Kidney (tissue), 14 donors: ENCODE data around the gene PPP2R3B. TPM values are rescaled to one million over a fixed set of nuclear protein-coding genes. Genes with fewer than 3 reads are reported as not detected.
A peak's percentile ranks its signal among the peaks of the same experiment; 100 is the strongest.

ENCODE experiments used
- DNase-seq, 5 donors: peaks; one replicate each; pipeline ENCODE4 v3.0.0-alpha.2; 2013 to 2020
- FAIRE-seq: peaks from 2 replicates; lab custom pipeline; 2012; peaks lifted over from hg19 to GRCh38; lab: Jason Lieb, UNC
- H3K27ac ChIP-seq, 2 donors: one replicate each; pipeline ENCODE4 v1.7.0; 2013; ENCODE audit warnings: low read depth in 2 of 2, low read length in 2 of 2, inconsistent platforms in 1 of 2
- H3K27me3 ChIP-seq: one replicate; pipeline ENCODE4 v1.7.1; 2013; ENCODE audit warnings: low read length, inconsistent platforms; ENCODE audit not compliant: control insufficient read depth, insufficient read depth
- H3K36me3 ChIP-seq, 3 donors: one replicate each; pipeline versions ENCODE4 v1.7.0 to v1.7.1; 2013; ENCODE audit warnings: low read length in 3 of 3, control low read depth in 1 of 3, inconsistent platforms in 1 of 3; ENCODE audit not compliant: insufficient read depth in 3 of 3, control insufficient read depth in 2 of 3
- H3K4me1 ChIP-seq, 3 donors: one replicate each; pipeline versions ENCODE4 v1.7.0 to v1.7.1; 2013; ENCODE audit warnings: low read length in 3 of 3, inconsistent platforms in 1 of 3, low read depth in 1 of 3; ENCODE audit not compliant: control insufficient read depth in 2 of 3, insufficient read depth in 2 of 3
- H3K4me3 ChIP-seq, 3 donors: one replicate each; pipeline versions ENCODE4 v1.7.0 to v1.8.1; 2013; ENCODE audit warnings: low read length in 3 of 3, control low read depth in 1 of 3, inconsistent platforms in 1 of 3
- H3K9ac ChIP-seq, 3 donors: one replicate each; pipeline versions ENCODE4 v1.7.0 to v1.7.1; 2013; ENCODE audit warnings: low read length in 3 of 3, control low read depth in 1 of 3, inconsistent platforms in 1 of 3
- H3K9me3 ChIP-seq, 3 donors: one replicate each; pipeline versions ENCODE4 v1.7.0 to v1.7.1; 2013; ENCODE audit warnings: low read length in 3 of 3, control low read depth in 1 of 3, inconsistent platforms in 1 of 3; ENCODE audit not compliant: control insufficient read depth in 2 of 3, insufficient read depth in 1 of 3
- CTCF ChIP-seq: IDR thresholded peaks from 3 replicates; pipeline ENCODE4 v1.5.1; 2012; ENCODE audit warnings: mild to moderate bottlenecking, moderate library complexity, borderline replicate concordance; ENCODE audit not compliant: insufficient read depth; ENCODE audit errors: extremely low read depth
- intact Hi-C: fragments of 100-400 bp; cut with DNase I; formaldehyde crosslinking; loops from one replicate; pipeline ENCODE4 v1.11.1; 2022
- polyA plus RNA-seq: library from polyadenylated mRNA; stranded (reverse); fragments of 350-450 nt; fragmentation: Illumina TruSeq; extraction: RNeasy Lipid Tissue Mini Kit (QIAGEN cat#74804); gene quantifications from one replicate; pipeline ENCODE4 v1.2.3, GENCODE V29; 2014; ENCODE audit warnings: low read depth, low replicate concordance; ENCODE audit not compliant: insufficient read depth
- total RNA-seq: library from RNA; stranded (reverse); fragmentation: NEBNext Ultra II Directional; extraction: Animal tissue kit (Norgen Biotek cat#: 25700); gene quantifications from one replicate; pipeline ENCODE4 v1.2.1, GENCODE V29; 2021
- donor health status: control.
- donor health status: control.
- donor health status: control.
- donor health status: control.
- donor health status: control.
- donor health status: DM: yes; HTN: yes; CAD: no.
- donor health status: Normal renal cell carcinoma (clear cell type).

The PPP2R3B gene
- total and polyA plus RNA-seq, 2 donors from 2014 or later: 14.1 to 14.4 TPM

- no peak for FAIRE-seq
- H3K4me3 ChIP-seq: no peak overlapping the region
- no peak overlapping the region for H3K9ac ChIP-seq
- no peak for TF ChIP-seq CTCF
- H3K27me3 ChIP-seq: no peaks in the 10 kb centered on the region
- no peaks in the 10 kb centered on the region for H3K36me3 ChIP-seq
- no peak overlapping the region for H3K27ac ChIP-seq
- peaks cover 0 to 5% (median 0%) of the 10 kb centered on the region in 3 donors for H3K4me1 ChIP-seq
- peak in 1 of 5 donors; percentile 40 for DNase-seq
- intact Hi-C loops: no loop called here
- no peaks in the 10 kb centered on the region for H3K9me3 ChIP-seq
Measured at GRCh38 chrX:335758-336155, 51.0 kb downstream of the PPP2R3B start.

GRCh38 chrX:334971-335757 is 51.5 kb downstream of the PPP2R3B start:
- H3K9me3 ChIP-seq: no peaks in the 10 kb centered on the region
- H3K9ac ChIP-seq: no peak overlapping the region
- H3K4me3 ChIP-seq: no peak overlapping the region
- FAIRE-seq (no peak), DNase-seq (peak in 1 of 5 donors; percentile 56)
- no peaks in the 10 kb centered on the region for H3K27me3 ChIP-seq
- no peak for TF ChIP-seq CTCF
- H3K36me3 ChIP-seq: no peaks in the 10 kb centered on the region
- intact Hi-C loops: no loop called here
- peaks cover 0 to 5% (median 0%) of the 10 kb centered on the region in 3 donors for H3K4me1 ChIP-seq
- no peak overlapping the region for H3K27ac ChIP-seq

- Histone ChIP-seq H3K36me3 (no peaks in the 10 kb centered on the region), H3K9ac (no peak overlapping the region), H3K27ac (no peak overlapping the region), H3K4me1 (peaks cover 0 to 5% (median 0%) of the 10 kb centered on the region in 3 donors), H3K27me3 (no peaks in the 10 kb centered on the region), H3K9me3 (no peaks in the 10 kb centered on the region), H3K4me3 (no peak overlapping the region)
- DNase-seq: peak in 1 of 5 donors; percentile 75
- FAIRE-seq: no peak
- intact Hi-C loops: no loop called here
- TF ChIP-seq CTCF: no peak
Measured at GRCh38 chrX:334331-334891, 52.3 kb downstream of the PPP2R3B start.
